GM12801 (cell line): ENCODE results near the gene OR2S2.

Experiments used
- TF ChIP-seq, protein P1 (sequence below): IDR thresholded peaks from one replicate; pipeline ENCODE4 v1.5.1; 2011; ENCODE audit warnings: control low read depth; ENCODE audit not compliant: insufficient read length; ENCODE audit errors: extremely low read depth

The OR2S2 gene

GRCh38 chr9:35958104-35958837, at the start of gene OR2S2:
Gene OR2S2, minus strand, starts transcription at chr9:35958154. Its CDS starts 56 bp downstream, at chr9:35958098.
- TF ChIP-seq, protein P1, sequence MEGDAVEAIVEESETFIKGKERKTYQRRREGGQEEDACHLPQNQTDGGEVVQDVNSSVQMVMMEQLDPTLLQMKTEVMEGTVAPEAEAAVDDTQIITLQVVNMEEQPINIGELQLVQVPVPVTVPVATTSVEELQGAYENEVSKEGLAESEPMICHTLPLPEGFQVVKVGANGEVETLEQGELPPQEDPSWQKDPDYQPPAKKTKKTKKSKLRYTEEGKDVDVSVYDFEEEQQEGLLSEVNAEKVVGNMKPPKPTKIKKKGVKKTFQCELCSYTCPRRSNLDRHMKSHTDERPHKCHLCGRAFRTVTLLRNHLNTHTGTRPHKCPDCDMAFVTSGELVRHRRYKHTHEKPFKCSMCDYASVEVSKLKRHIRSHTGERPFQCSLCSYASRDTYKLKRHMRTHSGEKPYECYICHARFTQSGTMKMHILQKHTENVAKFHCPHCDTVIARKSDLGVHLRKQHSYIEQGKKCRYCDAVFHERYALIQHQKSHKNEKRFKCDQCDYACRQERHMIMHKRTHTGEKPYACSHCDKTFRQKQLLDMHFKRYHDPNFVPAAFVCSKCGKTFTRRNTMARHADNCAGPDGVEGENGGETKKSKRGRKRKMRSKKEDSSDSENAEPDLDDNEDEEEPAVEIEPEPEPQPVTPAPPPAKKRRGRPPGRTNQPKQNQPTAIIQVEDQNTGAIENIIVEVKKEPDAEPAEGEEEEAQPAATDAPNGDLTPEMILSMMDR = no peak

- TF ChIP-seq, protein P1 = no peak
These were observed 49.4 kb upstream of the OR2S2 start for GRCh38 chr9:36007316-36007708.

- TF ChIP-seq, protein P1 = no peak
These were observed 48.8 kb upstream of the OR2S2 start for GRCh38 chr9:36006549-36007315.

DNA sequence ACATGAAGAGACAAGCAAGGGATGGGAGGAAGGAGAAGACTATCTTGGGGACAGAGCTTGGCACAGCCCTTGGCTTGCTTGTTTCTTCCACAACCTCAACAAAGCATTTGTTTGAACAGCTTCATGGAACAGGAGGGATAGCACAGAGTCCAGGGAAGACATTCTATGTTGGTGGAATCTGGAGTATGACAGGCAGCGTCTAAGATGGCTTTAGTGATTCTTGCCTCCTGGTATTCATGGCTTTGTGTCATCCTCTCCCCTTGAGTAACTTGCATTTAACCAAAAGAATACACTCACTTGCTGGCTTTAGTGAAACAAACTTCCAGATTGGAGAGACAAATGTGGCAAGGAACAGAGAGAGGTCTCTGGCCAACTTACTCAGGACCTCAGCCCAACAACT, 47.9 kb upstream of the OR2S2 start:
- TF ChIP-seq, protein P1 = no peak

DNA sequence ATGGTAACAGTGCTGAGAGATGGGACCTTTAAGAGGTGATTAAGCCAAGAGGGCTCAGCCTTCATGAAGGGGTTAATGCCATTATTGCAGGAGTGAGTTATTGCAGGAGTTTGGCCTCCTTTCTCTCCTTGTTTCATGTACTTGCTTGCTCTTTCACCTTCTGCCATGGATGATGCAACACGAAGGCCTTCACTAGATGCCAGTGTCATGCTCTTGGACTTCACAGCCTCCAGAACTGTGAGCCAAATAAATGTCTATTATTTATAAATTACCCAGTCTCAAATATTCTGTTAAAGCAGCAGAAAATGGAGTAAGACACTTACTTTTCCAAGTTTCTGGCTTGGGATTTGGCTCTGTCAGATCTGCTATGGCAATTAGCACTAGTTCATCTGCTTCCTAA, 40.4 kb upstream of the OR2S2 start:
- TF ChIP-seq, protein P1 = no peak

GRCh38 chr9:35996358-35996970, 38.5 kb upstream of the OR2S2 start:
- TF ChIP-seq, protein P1 = no peak

DNA sequence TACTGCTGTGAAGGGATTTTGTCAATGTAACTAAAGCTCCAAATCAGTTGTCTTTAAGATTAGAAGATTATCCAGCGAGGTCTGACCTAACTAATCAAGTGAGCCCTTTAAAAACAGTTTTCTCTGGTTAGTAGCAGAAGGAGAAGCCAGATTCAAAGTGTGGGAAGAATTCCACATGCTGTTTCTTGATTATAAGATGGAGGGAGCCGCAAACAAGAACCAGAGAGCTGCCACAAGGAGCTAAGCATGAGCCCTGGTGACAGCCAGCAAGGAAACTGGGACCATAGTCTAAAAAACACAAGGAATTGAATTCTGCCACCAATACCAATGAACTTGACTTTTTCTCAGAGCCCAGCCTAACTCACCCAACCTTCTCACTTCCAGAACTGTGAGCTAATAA, 37.0 kb upstream of the OR2S2 start:
- TF ChIP-seq, protein P1 = no peak
